Measurements from ENCODE around the gene ERAP2.

The ERAP2 gene

GRCh38 chr5:96871027-96871399 is 5.3 kb upstream of the ERAP2 start:
- TF ChIP-seq ZFX (IDR thresholded peaks at IDR 0.05), result no peak
- no peak overlapping the region for H3K27ac ChIP-seq

DNA sequence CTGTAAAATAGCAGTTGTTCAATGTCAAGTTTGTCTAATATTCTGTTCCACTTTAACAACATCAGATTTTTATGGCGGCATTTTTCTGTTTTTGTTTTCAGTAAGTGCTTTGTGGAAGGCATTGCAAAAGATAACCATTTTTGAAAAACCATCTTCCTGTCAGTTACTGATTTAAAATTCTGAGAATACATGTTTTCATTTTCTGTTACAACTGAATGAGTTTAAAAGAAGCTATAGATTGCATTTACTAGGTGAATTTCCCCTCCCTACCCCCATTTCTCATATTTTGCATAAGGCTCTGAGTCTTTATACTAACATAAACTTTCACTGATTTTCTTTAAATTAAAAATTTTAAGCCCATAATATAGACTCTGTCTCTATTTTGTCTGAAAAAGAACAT is 4.6 kb upstream of the ERAP2 start:
- TF ChIP-seq ZFX (IDR thresholded peaks at IDR 0.05) (no peak), CTCF (conservative IDR thresholded peaks at IDR 0.05) (no peak)
- H3K27ac ChIP-seq, result no peak overlapping the region

GRCh38 chr5:96873449-96873848 is 2.9 kb upstream of the ERAP2 start:
- no peak overlapping the region for H3K27ac ChIP-seq
- TF ChIP-seq ZFX (IDR thresholded peaks at IDR 0.05) (no peak), CTCF (conservative IDR thresholded peaks at IDR 0.05) (no peak)

DNA sequence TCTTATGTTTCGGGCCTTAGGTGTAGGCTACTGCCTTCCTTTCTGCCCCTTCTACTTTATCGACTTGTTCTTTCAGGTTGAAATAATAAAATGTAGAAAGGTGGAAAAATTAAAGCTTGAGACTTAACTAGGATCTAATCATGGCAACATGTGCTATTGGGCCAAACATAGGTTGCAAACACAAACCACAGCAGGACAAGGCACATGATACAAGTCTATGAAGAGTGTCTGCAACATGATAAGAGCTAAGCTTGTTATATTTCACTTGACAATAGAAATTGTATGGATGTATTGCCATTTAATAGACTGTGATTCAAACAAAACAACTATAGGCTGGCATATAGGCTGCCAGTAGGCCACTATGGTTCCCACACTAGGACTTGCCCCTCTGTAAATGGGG is 1.7 kb upstream of the ERAP2 start:
- no peak overlapping the region for H3K27ac ChIP-seq

DNA sequence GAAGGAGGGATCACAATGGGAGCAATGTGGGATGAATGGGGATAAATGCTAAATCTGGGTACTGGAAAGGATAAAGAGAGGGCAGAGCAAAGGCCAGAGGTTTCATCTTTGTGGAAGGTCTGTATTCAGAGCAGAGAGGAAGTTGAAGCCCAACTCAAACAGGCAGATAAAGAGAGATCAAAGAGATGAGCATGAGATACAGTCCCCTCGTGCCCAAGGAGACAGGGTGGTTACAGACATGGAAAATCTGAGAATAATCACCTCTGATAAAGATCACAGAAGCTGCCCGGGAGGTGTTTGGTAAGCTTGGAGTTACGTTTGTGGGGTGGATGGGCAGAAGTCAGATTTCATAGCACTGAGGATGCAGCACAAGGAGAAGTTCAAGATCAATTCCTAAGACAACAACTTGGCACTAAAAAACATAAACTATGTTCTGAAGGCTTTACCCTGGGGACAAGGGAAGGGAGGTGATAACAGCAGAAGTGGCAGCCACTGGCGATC is 459 bp upstream of the ERAP2 start:
- H3K27ac ChIP-seq, result peak overlapping the region; percentile 54; the same call in 1 of the 2 replicates
- TF ChIP-seq CTCF (conservative IDR thresholded peaks at IDR 0.05) (no peak), ZFX (IDR thresholded peaks at IDR 0.05) (no peak)

More for the DNA sequence above, 1.7 kb upstream of the ERAP2 start:
- TF ChIP-seq ZFX (IDR thresholded peaks at IDR 0.05), result no peak
- TF ChIP-seq CTCF (conservative IDR thresholded peaks at IDR 0.05), result no peak

DNA sequence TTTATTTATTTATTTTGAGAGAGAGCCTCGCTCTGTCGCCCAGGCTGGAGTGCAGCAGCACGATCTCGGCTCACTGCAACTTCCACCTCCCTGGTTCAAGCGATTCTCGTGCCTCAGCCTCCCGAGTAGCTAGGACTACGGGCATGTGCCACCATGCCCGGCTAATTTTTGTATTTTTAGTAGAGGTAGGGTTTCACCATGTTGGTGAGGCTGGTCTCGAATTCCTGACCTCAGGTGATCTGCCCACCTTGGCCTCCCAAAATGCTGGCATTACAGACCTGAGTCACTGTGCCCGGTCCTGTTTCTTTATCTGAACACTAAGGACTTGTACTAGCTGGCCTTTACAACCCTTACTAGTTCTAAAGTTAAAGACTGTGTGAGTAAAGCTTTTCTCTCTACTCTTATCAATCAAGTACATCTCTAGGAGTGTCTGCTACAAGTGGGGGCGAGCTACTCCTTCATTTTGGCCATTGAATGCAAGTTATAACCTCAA is 723 bp downstream of the ERAP2 start:
- H3K27ac ChIP-seq, result peak overlapping the region; percentile 54

- TF ChIP-seq CTCF (conservative IDR thresholded peaks at IDR 0.05) (no peak), ZFX (IDR thresholded peaks at IDR 0.05) (no peak)
- H3K27ac ChIP-seq, result no peak overlapping the region
Measured at GRCh38 chr5:96879665-96880064, 3.4 kb downstream of the ERAP2 start.

DNA sequence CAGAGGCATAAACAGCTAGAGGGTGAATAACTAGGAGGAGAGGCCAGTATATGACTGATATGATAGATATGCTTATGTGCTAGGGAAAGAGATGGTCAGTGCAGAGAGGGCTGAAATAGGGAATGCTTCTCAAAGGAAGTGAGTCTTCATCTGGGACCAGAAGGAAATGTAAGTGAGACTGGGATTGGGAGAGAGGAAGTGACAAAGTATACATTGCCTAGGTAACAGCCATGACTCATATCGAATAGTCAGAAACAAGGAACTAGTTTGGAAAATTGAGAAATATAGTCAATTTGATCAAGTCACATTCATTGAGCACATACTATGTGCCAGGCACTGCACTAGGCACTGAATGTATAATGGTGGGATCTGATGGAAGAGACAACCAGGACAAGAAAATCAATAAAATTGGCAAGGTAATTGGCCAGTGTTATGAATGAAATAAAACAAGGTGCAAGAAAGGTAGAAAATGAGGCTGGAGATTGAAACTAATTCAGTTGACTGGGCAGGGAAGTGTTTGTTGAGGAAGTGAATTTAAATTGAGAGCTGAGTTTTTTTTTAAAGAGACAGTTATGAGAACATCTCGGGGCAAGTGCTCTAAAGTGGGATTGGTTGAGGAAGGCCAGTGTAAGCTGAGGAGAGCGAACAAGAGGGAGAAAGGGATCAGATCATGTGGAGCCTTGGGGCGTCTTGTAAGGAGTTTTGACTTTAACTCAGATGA is 4.3 kb downstream of the ERAP2 start:
- no peak for TF ChIP-seq CTCF (conservative IDR thresholded peaks at IDR 0.05)
- TF ChIP-seq ZFX (IDR thresholded peaks at IDR 0.05), result no peak
- no peak overlapping the region for H3K27ac ChIP-seq
